ENCODE measurements around the gene TMEM200B. TPM values are rescaled to one million over a fixed set of nuclear protein-coding genes. Genes with fewer than 3 reads are reported as not detected.

TMEM200B gene
- total RNA-seq, 1 experiment from 2014 or later, result 11.3 TPM

DNA sequence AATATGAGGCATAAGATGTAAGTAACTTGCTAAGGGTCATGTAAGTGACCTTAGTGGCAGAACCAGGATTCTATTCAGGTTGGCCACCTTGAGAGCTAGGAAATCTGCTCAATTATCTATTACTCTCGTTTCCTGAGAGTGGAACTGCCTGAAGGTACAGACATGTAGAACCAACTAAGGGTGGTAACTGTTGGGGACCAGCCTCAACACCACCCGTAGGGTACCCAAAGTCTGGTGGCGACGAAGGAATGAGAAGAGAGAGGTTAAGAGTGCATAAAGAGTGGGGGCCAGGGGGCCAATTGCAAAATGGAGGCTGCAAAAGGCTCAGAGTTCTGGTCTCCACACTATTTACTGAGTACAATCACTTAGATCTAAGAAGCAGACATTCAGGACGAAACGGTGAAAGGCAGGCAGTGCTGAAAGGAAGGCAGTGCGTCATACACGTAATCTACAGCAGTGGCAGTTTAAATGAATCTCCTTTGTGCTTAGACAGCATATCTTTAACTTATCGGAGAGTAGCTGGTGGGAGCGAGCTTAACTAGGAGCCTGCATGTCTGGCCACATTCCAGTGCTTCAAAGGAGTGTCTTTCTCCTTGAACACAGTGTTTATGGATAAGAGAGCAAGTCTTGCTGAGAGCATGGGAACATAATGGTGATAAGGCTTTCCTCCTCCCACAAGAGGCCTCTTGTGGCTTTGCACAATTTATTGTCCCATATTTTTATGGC, 33.0 kb upstream of the TMEM200B start:
- no peak overlapping the region for H3K4me2 ChIP-seq (ENCODE audit: low read length)
- no peak for ATAC-seq
- H3K27me3 ChIP-seq (ENCODE audit: insufficient read depth, low read length), result no peaks in the 10 kb centered on the region
- H3K27ac ChIP-seq (ENCODE audit: low read depth, low read length), result no peak overlapping the region
- BruUV-seq (replicated peaks), result no TSS peak
- intact Hi-C loops (cut with micrococcal nuclease), result no loop called here
- peaks cover 96% of the 10 kb centered on the region for H3K79me2 ChIP-seq (ENCODE audit: insufficient read depth, low read length)
- no peak for TF ChIP-seq SP1 (IDR thresholded peaks at IDR 0.05; ENCODE audit: low read depth)
- TF ChIP-seq EZH2phosphoT487 (IDR thresholded peaks at IDR 0.05; ENCODE audit: borderline replicate concordance), result no peak
- TF ChIP-seq ELF1 (IDR thresholded peaks at IDR 0.05; ENCODE audit: borderline replicate concordance, low read depth), result no peak
- TF ChIP-seq, protein P1, sequence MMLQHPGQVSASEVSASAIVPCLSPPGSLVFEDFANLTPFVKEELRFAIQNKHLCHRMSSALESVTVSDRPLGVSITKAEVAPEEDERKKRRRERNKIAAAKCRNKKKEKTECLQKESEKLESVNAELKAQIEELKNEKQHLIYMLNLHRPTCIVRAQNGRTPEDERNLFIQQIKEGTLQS (IDR thresholded peaks at IDR 0.05), result no peak
- no peak for TF ChIP-seq POLR2AphosphoS5 (IDR thresholded peaks at IDR 0.05; ENCODE audit: low read depth, low read length)
- TF ChIP-seq SRF (IDR thresholded peaks at IDR 0.05; ENCODE audit: low read depth), result no peak
- TF ChIP-seq, protein P2, sequence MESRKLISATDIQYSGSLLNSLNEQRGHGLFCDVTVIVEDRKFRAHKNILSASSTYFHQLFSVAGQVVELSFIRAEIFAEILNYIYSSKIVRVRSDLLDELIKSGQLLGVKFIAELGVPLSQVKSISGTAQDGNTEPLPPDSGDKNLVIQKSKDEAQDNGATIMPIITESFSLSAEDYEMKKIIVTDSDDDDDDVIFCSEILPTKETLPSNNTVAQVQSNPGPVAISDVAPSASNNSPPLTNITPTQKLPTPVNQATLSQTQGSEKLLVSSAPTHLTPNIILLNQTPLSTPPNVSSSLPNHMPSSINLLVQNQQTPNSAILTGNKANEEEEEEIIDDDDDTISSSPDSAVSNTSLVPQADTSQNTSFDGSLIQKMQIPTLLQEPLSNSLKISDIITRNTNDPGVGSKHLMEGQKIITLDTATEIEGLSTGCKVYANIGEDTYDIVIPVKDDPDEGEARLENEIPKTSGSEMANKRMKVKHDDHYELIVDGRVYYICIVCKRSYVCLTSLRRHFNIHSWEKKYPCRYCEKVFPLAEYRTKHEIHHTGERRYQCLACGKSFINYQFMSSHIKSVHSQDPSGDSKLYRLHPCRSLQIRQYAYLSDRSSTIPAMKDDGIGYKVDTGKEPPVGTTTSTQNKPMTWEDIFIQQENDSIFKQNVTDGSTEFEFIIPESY (IDR thresholded peaks at IDR 0.05; ENCODE audit: extremely low read depth, insufficient replicate concordance, low read length), result no peak
- TF ChIP-seq ZNF274 (IDR thresholded peaks at IDR 0.05; ENCODE audit: low read depth, low read length), result no peak
- no peak for TF ChIP-seq EGR1 (IDR thresholded peaks at IDR 0.05; ENCODE audit: low read depth)
- no peak for TF ChIP-seq SIN3A (IDR thresholded peaks at IDR 0.05; ENCODE audit: low read depth)
- no peak for TF ChIP-seq CBX3 (IDR thresholded peaks at IDR 0.05; ENCODE audit: low read depth)
- TF ChIP-seq ZFX (IDR thresholded peaks at IDR 0.05), result no peak
- no peak for TF ChIP-seq TCF7L2 (IDR thresholded peaks at IDR 0.05; ENCODE audit: borderline replicate concordance, extremely low read depth, insufficient read depth, insufficient read length)
- ChIA-PET RAD21 (ENCODE audit: low non-redundant PET in 1 of 2, low total read pairs in 2 of 2, uncharacterized antibody in 2 of 2, unreplicated experiment in 2 of 2) (no interaction called here), POLR2A (no interaction called here), CTCF (interaction anchor here (1.0 kb wide), 1 partner anchor 25 kb away, joined by 3 read pairs; the partner anchor contains the start of gene SRSF4)
- no peaks in the 10 kb centered on the region for H3K9me3 ChIP-seq (ENCODE audit: control insufficient read depth in 1 of 2, insufficient read depth in 1 of 2, low read depth in 1 of 2, low read length in 2 of 2)
- no peak overlapping the region for H3K9ac ChIP-seq (ENCODE audit: low read length)
- no peaks in the 10 kb centered on the region for H3K9me2 ChIP-seq (ENCODE audit: insufficient read depth)
- H3K36me3 ChIP-seq (ENCODE audit: control insufficient read depth in 1 of 2, insufficient read depth in 2 of 2, low read length in 2 of 2), result peaks cover 60 to 71% of the 10 kb centered on the region in 2 experiments
- H4K20me1 ChIP-seq (ENCODE audit: insufficient read depth), result peaks cover 14% of the 10 kb centered on the region; the same call in 1 of the 2 replicates
- H2AFZ ChIP-seq (ENCODE audit: low read depth, low read length, poor library complexity, severe bottlenecking), result no peak overlapping the region
- H3K4me3 ChIP-seq (replicated peaks in 1 of 2; ENCODE audit: low read depth in 1 of 2, low read length in 2 of 2), result no peak overlapping the region
- DNase-seq (ENCODE audit: low read depth, low spot score), result no peak
- H3K4me1 ChIP-seq (ENCODE audit: control insufficient read depth in 1 of 2, insufficient read depth in 2 of 2, low read length in 2 of 2), result no peaks in the 10 kb centered on the region

Data from HCT116 (cell line).